Measurements from ENCODE around the gene VEGFC.

VEGFC gene

DNA sequence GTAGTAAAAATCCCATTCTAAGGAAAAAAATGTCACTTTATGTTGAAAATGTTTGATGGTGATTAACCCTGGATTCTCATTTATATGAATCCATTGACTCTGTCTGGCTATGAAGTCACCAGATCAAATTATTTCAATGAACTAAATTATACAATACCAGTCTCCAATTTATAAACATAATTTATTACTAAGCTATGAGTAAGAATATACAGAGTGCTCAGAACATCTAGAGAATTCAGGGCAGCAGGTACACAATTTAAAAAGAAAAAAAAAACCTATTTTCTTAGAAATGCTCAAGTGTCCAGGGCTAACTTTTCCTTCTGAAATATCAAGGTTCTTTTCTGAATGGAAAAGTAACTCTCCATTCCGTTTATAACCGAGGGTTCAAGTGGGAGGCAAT is 48.6 kb downstream of the VEGFC start:
- Histone ChIP-seq H3K27ac (no peak overlapping the region), H3K79me2 (ENCODE audit: insufficient read depth, low read depth) (no peaks in the 10 kb centered on the region)

DNA sequence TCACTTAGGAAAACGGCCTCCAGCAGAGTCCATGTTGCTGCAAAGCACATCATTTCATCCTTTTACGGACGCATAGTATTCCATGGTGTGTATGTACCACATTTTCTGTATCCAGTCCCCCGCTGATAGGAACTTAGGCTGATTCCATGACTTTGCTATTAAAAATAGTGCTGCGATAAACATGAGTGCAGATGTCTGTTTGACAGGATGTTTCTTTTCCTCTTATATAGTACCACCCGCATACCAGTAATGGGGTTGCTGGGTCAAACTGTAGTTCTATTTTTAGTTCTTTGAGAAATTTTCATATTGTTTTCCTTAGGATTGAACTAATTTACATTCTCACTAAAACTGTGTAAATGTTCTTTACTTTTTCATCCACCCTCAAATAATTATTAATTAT is 50.5 kb downstream of the VEGFC start:
- Histone ChIP-seq H3K27me3 (ENCODE audit: insufficient read depth, low read depth) (no peaks in the 10 kb centered on the region), H2AFZ (ENCODE audit: low read depth) (no peak overlapping the region), H3K4me2 (no peak overlapping the region), H3K9ac (no peak overlapping the region), H3K4me3 (IDR thresholded peaks at IDR 0.05; ENCODE audit: insufficient read depth, low read depth, low read length) (no peak overlapping the region), H3K79me2 (ENCODE audit: insufficient read depth, low read depth) (no peaks in the 10 kb centered on the region), H3K36me3 (ENCODE audit: insufficient read depth) (no peaks in the 10 kb centered on the region), H3K27ac (no peak overlapping the region), H3K4me1 (ENCODE audit: low read depth, poor library complexity, severe bottlenecking) (no peaks in the 10 kb centered on the region), H4K20me1 (ENCODE audit: insufficient read depth) (no peaks in the 10 kb centered on the region)
- TF ChIP-seq, protein P1, sequence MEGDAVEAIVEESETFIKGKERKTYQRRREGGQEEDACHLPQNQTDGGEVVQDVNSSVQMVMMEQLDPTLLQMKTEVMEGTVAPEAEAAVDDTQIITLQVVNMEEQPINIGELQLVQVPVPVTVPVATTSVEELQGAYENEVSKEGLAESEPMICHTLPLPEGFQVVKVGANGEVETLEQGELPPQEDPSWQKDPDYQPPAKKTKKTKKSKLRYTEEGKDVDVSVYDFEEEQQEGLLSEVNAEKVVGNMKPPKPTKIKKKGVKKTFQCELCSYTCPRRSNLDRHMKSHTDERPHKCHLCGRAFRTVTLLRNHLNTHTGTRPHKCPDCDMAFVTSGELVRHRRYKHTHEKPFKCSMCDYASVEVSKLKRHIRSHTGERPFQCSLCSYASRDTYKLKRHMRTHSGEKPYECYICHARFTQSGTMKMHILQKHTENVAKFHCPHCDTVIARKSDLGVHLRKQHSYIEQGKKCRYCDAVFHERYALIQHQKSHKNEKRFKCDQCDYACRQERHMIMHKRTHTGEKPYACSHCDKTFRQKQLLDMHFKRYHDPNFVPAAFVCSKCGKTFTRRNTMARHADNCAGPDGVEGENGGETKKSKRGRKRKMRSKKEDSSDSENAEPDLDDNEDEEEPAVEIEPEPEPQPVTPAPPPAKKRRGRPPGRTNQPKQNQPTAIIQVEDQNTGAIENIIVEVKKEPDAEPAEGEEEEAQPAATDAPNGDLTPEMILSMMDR (conservative IDR thresholded peaks at IDR 0.05; ENCODE audit: low read depth, low read length) = no peak

More for the DNA sequence above, 48.6 kb downstream of the VEGFC start:
- no peak overlapping the region for H3K9ac ChIP-seq
- no peak overlapping the region for H2AFZ ChIP-seq (ENCODE audit: low read depth)
- H3K27me3 ChIP-seq (ENCODE audit: insufficient read depth, low read depth) = no peaks in the 10 kb centered on the region
- no peaks in the 10 kb centered on the region for H4K20me1 ChIP-seq (ENCODE audit: insufficient read depth)
- no peaks in the 10 kb centered on the region for H3K36me3 ChIP-seq (ENCODE audit: insufficient read depth)
- H3K4me3 ChIP-seq (IDR thresholded peaks at IDR 0.05; ENCODE audit: insufficient read depth, low read depth, low read length) = no peak overlapping the region
- no peak overlapping the region for H3K4me2 ChIP-seq
- H3K4me1 ChIP-seq (ENCODE audit: low read depth, poor library complexity, severe bottlenecking) = no peaks in the 10 kb centered on the region
- TF ChIP-seq, protein P1 (conservative IDR thresholded peaks at IDR 0.05; ENCODE audit: low read depth, low read length) = no peak

DNA sequence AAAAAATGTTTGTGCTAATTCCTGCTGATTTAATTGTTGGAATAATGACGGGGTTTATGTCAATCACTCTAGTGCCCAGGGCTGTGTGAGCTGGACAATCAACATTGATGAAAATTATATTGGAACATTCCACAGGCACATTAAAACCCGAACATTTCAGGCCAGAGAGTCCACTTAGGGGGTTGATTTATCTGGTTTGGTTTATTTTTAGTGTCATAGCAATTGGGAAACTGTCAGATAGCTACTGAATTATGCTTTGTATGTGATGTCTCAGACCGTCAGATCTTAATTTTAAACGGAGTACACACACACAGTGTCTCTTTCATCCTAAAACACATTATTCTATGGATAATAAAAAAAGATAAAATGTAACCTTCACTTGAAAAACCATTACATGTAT is 51.5 kb downstream of the VEGFC start:
- Histone ChIP-seq H3K4me1 (ENCODE audit: low read depth, poor library complexity, severe bottlenecking) (no peaks in the 10 kb centered on the region), H2AFZ (ENCODE audit: low read depth) (no peak overlapping the region), H3K4me3 (IDR thresholded peaks at IDR 0.05; ENCODE audit: insufficient read depth, low read depth, low read length) (no peak overlapping the region), H3K4me2 (no peak overlapping the region), H3K36me3 (ENCODE audit: insufficient read depth) (no peaks in the 10 kb centered on the region), H3K27me3 (ENCODE audit: insufficient read depth, low read depth) (no peaks in the 10 kb centered on the region), H3K27ac (no peak overlapping the region), H3K9ac (no peak overlapping the region), H4K20me1 (ENCODE audit: insufficient read depth) (no peaks in the 10 kb centered on the region), H3K79me2 (ENCODE audit: insufficient read depth, low read depth) (no peaks in the 10 kb centered on the region)
- TF ChIP-seq, protein P1 (conservative IDR thresholded peaks at IDR 0.05; ENCODE audit: low read depth, low read length) = no peak

DNA sequence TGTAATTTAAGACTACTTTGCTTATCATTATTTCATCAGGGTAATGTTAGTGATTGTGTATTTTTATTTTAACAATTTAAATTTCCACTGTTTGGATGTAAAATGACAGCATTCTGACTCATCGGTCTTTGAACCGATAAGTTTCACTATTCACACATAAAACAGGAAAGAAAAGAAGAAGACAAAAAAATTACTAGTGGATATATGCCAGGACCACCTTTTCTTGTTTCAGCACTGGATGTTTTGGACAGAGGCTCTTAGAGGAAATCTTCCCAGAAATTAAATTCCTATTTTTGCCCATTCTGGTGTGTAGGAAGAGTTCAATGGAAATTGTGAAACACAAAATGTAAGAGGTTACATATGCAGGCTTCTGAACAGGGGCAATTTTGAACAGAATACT is 57.4 kb downstream of the VEGFC start:
- Histone ChIP-seq H4K20me1 (ENCODE audit: insufficient read depth) (no peaks in the 10 kb centered on the region), H3K27ac (no peak overlapping the region), H3K4me1 (ENCODE audit: low read depth, poor library complexity, severe bottlenecking) (no peaks in the 10 kb centered on the region), H3K36me3 (ENCODE audit: insufficient read depth) (no peaks in the 10 kb centered on the region), H2AFZ (ENCODE audit: low read depth) (no peak overlapping the region), H3K9ac (no peak overlapping the region), H3K27me3 (ENCODE audit: insufficient read depth, low read depth) (no peaks in the 10 kb centered on the region), H3K4me2 (no peak overlapping the region), H3K4me3 (IDR thresholded peaks at IDR 0.05; ENCODE audit: insufficient read depth, low read depth, low read length) (no peak overlapping the region), H3K79me2 (ENCODE audit: insufficient read depth, low read depth) (no peaks in the 10 kb centered on the region)
- TF ChIP-seq, protein P1 (conservative IDR thresholded peaks at IDR 0.05; ENCODE audit: low read depth, low read length) = no peak
